HUES48 (cell line): ENCODE data around the gene BLOC1S3.

Experiments
- H3K27ac ChIP-seq: one replicate; pipeline ENCODE4 v1.7.0; 2013; ENCODE audit warnings: low read depth, low read length, inconsistent platforms
- H3K27me3 ChIP-seq: 2 replicates; pipeline ENCODE4 v1.6.1; 2013; ENCODE audit warnings: mild to moderate bottlenecking, low read length; ENCODE audit not compliant: control insufficient read depth, insufficient read depth
- H3K36me3 ChIP-seq: 2 replicates; pipeline ENCODE4 v1.6.1; 2013; ENCODE audit warnings: low read length; ENCODE audit not compliant: control insufficient read depth, insufficient read depth
- H3K4me1 ChIP-seq: 2 replicates; pipeline ENCODE4 v1.6.1; 2013; ENCODE audit warnings: mild to moderate bottlenecking, low read length; ENCODE audit not compliant: control insufficient read depth, insufficient read depth
- H3K4me3 ChIP-seq: 2 replicates; pipeline ENCODE4 v1.5.1; 2013; ENCODE audit warnings: mild to moderate bottlenecking, low read depth, low read length
- H3K9ac ChIP-seq: 2 replicates; pipeline ENCODE4 v1.6.1; 2013; ENCODE audit warnings: mild to moderate bottlenecking, low read depth, low read length, moderate library complexity
- H3K9me3 ChIP-seq: 2 replicates; pipeline ENCODE4 v1.6.1; 2013; ENCODE audit warnings: low read length; ENCODE audit not compliant: control insufficient read depth, insufficient read depth

BLOC1S3 gene

GRCh38 chr19:45139286-45140143, 39.1 kb upstream of the BLOC1S3 start:
- H3K27ac ChIP-seq: no peak overlapping the region
- peaks cover 28% of the 10 kb centered on the region for H3K36me3 ChIP-seq
- no peak overlapping the region for H3K9ac ChIP-seq
- no peaks in the 10 kb centered on the region for H3K27me3 ChIP-seq
- H3K9me3 ChIP-seq: no peaks in the 10 kb centered on the region
- no peak overlapping the region for H3K4me3 ChIP-seq
- H3K4me1 ChIP-seq: 0 out of 2 replicates have a peak, but pooled peaks cover 13% of the 10 kb centered on the region

GRCh38 chr19:45140144-45140503, 38.5 kb upstream of the BLOC1S3 start:
- H3K4me3 ChIP-seq: no peak overlapping the region
- no peaks in the 10 kb centered on the region for H3K27me3 ChIP-seq
- no peaks in the 10 kb centered on the region for H3K9me3 ChIP-seq
- peaks cover 33% of the 10 kb centered on the region for H3K36me3 ChIP-seq
- no peak overlapping the region for H3K9ac ChIP-seq
- H3K27ac ChIP-seq: no peak overlapping the region
- H3K4me1 ChIP-seq: 0 out of 2 replicates have a peak, but pooled peaks cover 13% of the 10 kb centered on the region

GRCh38 chr19:45140533-45140932, 38.1 kb upstream of the BLOC1S3 start:
- H3K9ac ChIP-seq: no peak overlapping the region
- H3K36me3 ChIP-seq: peaks cover 36% of the 10 kb centered on the region
- H3K27ac ChIP-seq: no peak overlapping the region
- 0 out of 2 replicates have a peak, but pooled peaks cover 13% of the 10 kb centered on the region for H3K4me1 ChIP-seq
- no peaks in the 10 kb centered on the region for H3K9me3 ChIP-seq
- no peak overlapping the region for H3K4me3 ChIP-seq
- H3K27me3 ChIP-seq: no peaks in the 10 kb centered on the region

GRCh38 chr19:45141203-45141900, 37.2 kb upstream of the BLOC1S3 start:
- Histone ChIP-seq H3K4me1 (0 out of 2 replicates have a peak, but pooled peaks cover 10% of the 10 kb centered on the region), H3K27me3 (no peaks in the 10 kb centered on the region), H3K9ac (no peak overlapping the region), H3K9me3 (no peaks in the 10 kb centered on the region), H3K4me3 (no peak overlapping the region), H3K36me3 (peaks cover 41% of the 10 kb centered on the region), H3K27ac (no peak overlapping the region)

GRCh38 chr19:45142016-45142725, 36.4 kb upstream of the BLOC1S3 start:
- H3K36me3 ChIP-seq: peaks cover 46% of the 10 kb centered on the region
- no peak overlapping the region for H3K4me3 ChIP-seq
- no peak overlapping the region for H3K27ac ChIP-seq
- 0 out of 2 replicates have a peak, but pooled peaks cover 6% of the 10 kb centered on the region for H3K4me1 ChIP-seq
- H3K9ac ChIP-seq: no peak overlapping the region
- H3K9me3 ChIP-seq: no peaks in the 10 kb centered on the region
- H3K27me3 ChIP-seq: no peaks in the 10 kb centered on the region

GRCh38 chr19:45142726-45143110, 35.9 kb upstream of the BLOC1S3 start:
- Histone ChIP-seq H3K9ac (no peak overlapping the region), H3K4me1 (0 out of 2 replicates have a peak, but pooled peaks cover 6% of the 10 kb centered on the region), H3K9me3 (no peaks in the 10 kb centered on the region), H3K27ac (no peak overlapping the region), H3K4me3 (no peak overlapping the region), H3K27me3 (no peaks in the 10 kb centered on the region), H3K36me3 (peaks cover 49% of the 10 kb centered on the region)

- Histone ChIP-seq H3K9ac (no peak overlapping the region), H3K27me3 (no peaks in the 10 kb centered on the region), H3K9me3 (no peaks in the 10 kb centered on the region), H3K27ac (no peak overlapping the region), H3K36me3 (peaks cover 49% of the 10 kb centered on the region), H3K4me3 (no peak overlapping the region), H3K4me1 (no peaks in the 10 kb centered on the region)
Observed at GRCh38 chr19:45144431-45145269, 33.9 kb upstream of the BLOC1S3 start.

GRCh38 chr19:45145270-45146189, 33.1 kb upstream of the BLOC1S3 start:
- Histone ChIP-seq H3K4me1 (no peaks in the 10 kb centered on the region), H3K9me3 (no peaks in the 10 kb centered on the region), H3K9ac (no peak overlapping the region), H3K4me3 (no peak overlapping the region), H3K27ac (no peak overlapping the region), H3K36me3 (peaks cover 49% of the 10 kb centered on the region), H3K27me3 (no peaks in the 10 kb centered on the region)

- H3K27ac ChIP-seq: no peak overlapping the region
- peaks cover 4% of the 10 kb centered on the region; the same call in 1 of the 2 replicates for H3K27me3 ChIP-seq
- no peak overlapping the region for H3K9ac ChIP-seq
- no peaks in the 10 kb centered on the region for H3K9me3 ChIP-seq
- no peak overlapping the region for H3K4me3 ChIP-seq
- H3K36me3 ChIP-seq: peaks cover 42% of the 10 kb centered on the region
- no peaks in the 10 kb centered on the region for H3K4me1 ChIP-seq
Observed at GRCh38 chr19:45146251-45146650, 32.3 kb upstream of the BLOC1S3 start.
